Measurements from ENCODE around the gene PLCH1.

DNA sequence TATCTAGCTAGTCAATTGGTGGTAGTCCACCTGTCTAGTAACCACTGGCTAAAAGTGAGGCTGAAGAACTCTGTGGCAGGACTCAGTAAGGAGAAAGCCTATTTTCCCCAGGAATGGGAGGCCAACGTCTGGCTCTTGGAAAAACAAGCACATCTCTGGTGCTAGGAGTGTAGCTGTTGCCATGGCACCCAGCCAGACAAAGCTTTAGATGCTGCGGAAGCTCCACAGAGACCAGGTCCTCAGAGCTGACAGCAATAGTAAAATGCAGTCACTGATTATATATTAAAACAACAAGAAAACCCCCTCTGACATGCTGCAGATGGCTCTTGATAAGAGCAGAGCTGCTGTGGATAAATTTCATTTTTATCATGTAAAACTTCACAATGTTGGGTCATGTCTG is 326.5 kb downstream of the PLCH1 start:
- TF ChIP-seq POLR2AphosphoS5 (IDR thresholded peaks at IDR 0.05; ENCODE audit: borderline replicate concordance, low read depth, low read length) (no peak), EZH2 (IDR thresholded peaks at IDR 0.05) (no peak)
